AG09309 (cell line): ENCODE measurements around the gene APOBEC3H.

Experiments
- DNase-seq: peaks from one replicate; pipeline ENCODE4 v3.0.0-alpha.2; 2010; ENCODE audit warnings: low read depth
- H3K4me3 ChIP-seq: 2 replicates; pipeline ENCODE4 v1.5.1; 2011; ENCODE audit warnings: mild to moderate bottlenecking, low read depth, low read length, moderate library complexity; ENCODE audit not compliant: control insufficient read depth
- TF ChIP-seq, protein P1 (sequence below): IDR thresholded peaks from 2 replicates; pipeline ENCODE4 v1.5.1; 2011; ENCODE audit warnings: mild to moderate bottlenecking, low read depth, low read length, inconsistent platforms; ENCODE audit not compliant: insufficient read depth, control insufficient read depth; ENCODE audit errors: missing control alignments

APOBEC3H gene

DNA sequence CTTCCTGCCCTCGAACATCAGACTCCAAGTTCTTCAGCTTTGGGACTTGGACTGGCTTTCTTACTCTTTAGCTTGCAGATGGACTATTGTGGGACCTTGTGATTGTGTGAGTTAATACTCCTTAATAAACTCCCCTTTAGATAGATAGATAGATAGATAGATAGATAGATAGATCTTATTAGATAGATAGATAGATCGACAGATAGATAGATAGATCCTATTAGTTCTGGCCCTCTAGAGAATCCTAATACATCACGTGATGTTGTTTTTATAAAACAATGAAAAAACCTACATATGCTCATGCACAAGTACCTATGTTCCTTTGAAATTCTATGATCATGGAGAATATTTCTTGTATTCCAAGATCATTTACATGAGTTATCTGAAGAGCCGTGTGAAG, 23.9 kb downstream of the APOBEC3H start:
- TF ChIP-seq, protein P1, sequence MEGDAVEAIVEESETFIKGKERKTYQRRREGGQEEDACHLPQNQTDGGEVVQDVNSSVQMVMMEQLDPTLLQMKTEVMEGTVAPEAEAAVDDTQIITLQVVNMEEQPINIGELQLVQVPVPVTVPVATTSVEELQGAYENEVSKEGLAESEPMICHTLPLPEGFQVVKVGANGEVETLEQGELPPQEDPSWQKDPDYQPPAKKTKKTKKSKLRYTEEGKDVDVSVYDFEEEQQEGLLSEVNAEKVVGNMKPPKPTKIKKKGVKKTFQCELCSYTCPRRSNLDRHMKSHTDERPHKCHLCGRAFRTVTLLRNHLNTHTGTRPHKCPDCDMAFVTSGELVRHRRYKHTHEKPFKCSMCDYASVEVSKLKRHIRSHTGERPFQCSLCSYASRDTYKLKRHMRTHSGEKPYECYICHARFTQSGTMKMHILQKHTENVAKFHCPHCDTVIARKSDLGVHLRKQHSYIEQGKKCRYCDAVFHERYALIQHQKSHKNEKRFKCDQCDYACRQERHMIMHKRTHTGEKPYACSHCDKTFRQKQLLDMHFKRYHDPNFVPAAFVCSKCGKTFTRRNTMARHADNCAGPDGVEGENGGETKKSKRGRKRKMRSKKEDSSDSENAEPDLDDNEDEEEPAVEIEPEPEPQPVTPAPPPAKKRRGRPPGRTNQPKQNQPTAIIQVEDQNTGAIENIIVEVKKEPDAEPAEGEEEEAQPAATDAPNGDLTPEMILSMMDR, result no peak
- DNase-seq, result no peak
- no peak overlapping the region for H3K4me3 ChIP-seq

DNA sequence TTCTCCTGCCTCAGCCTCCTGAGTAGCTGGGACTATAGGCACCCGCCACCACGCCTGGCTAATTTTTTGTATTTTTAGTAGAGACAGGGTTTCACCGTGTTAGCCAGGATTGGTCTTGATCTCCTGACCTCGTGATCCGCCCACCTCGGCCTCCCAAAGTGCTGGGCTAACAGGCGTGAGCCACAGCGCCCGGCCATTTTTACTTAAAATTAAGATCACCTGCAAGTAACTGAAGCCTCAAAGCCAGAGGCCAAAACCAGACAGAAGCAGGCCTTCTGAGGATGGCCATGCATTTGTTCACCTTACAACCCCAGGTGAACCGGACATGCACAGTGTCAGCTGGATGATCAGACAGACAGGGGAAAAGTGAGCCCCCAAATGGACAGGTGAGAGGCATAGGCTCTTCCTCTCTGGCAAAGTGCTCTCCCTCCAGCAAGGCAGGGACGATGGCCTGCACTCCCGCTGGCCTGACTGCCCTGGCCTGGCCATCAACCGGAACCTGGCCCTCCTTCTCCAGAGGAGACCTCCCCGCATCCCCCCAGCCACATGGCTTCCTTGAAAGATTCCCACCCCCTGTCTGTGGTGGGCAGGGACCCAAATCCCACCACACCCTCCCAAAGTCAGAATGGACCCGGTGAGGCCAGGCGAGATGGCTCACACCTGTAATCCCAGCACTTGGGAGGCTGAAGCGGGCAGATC, 25.9 kb downstream of the APOBEC3H start:
- no peak for DNase-seq
- no peak overlapping the region for H3K4me3 ChIP-seq
- TF ChIP-seq, protein P1, result no peak

DNA sequence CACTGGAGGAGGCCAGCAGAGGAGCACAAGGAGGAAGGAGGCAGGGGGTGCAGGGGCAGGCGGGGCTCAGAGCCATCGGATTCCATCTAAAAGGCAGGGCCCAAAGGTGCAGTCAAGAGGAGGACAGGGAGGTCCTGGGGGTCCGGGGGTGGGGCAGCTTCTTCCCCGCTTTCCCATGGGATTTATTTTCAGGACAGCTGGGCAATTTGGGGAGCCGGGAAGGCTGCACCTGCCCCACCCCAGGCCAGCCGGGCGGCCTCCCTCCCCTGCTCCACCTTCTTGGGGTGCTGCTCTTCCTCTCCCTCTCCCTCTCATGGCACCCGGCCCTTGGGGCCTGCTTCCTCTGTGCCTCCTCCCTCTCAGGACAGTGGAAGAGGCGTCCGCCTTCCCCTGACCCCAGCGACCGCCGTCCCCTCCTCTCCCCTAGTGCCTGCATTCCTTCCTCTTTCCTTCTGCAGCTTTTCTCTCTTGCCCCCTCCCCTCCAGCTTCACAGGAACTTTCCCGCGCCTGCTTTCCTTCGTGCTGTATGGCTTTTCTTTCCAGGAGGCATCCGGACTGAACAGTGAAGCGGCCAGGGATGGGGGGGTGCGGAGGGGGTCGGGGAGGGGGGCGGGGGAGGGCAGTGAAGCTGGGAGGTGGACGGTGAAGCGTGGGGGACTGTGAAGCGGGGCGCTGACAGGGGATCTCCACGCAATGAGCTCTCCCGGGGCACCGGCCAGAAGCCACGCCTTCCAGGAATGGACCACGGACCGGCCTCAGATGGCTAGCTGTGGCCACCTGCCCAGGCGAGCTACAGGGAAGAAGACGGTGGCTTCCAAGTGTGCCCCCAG, 26.9 kb downstream of the APOBEC3H start:
- TF ChIP-seq, protein P1, result no peak
- DNase-seq, result no peak
- H3K4me3 ChIP-seq, result no peak overlapping the region

DNA sequence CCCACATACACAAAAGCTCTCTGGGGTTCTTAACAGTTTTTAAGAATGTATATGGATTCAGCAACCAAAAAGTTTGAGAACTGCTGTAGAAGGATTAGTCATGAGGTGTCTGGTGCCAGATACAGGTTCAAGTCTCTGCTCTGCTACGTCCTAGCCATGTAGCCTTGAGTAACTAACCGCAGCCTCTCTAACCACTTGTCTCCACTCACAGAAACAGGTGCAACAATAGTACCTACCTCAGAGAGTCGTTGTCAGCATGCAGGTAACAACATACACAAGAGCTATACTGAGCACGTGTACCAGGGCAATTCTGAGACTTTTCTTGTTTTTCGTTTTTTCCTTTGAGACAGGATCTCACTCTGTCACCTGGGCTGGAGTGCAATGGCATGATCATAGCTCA, 28.6 kb downstream of the APOBEC3H start:
- H3K4me3 ChIP-seq, result no peak overlapping the region
- TF ChIP-seq, protein P1, result no peak

DNA sequence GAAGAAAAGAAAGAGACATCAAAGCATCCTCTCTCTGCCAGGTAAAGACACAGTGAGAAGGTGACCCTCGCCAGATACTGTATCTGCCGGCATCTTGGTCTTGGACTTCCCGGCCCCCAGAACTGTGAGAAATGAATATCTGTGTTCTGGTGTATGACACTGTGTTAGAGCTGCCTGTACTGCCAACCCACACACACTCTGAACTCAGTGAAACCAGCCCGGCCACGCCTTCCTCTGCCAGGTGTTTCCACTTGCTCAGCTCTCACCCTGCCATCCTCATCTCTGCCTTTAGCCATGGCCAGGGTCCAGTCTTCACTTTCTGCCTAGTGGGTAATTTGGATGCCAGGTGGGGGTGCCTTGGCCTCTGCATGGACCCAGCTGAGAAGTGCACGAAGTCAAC, 31.5 kb downstream of the APOBEC3H start:
- H3K4me3 ChIP-seq, result no peak overlapping the region
- DNase-seq, result no peak
- TF ChIP-seq, protein P1, result no peak

More for the DNA sequence above, 28.6 kb downstream of the APOBEC3H start:
- DNase-seq, result no peak

DNA sequence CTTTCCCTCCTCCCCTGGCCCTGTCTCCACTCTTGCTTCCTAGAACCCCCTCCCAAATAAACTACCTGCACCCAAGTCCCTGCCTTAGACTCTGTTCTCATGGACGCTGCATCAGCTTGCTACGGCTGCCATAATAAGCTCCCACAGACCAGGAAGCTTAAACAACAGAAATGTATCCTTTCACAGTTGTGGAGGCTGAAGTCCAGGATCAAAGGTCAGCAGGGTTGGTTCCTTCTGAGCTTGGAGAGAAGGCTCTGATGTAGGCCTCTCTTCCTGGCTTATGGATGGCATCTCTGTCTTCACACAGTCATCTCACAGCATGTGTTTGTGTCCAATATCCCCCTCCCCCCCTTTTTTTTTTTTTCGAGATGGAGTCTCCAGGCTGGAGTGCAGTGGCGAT, 32.0 kb downstream of the APOBEC3H start:
- no peak for DNase-seq

More for the DNA sequence above, 32.0 kb downstream of the APOBEC3H start:
- no peak overlapping the region for H3K4me3 ChIP-seq
- TF ChIP-seq, protein P1, result no peak
